ENCODE measurements around the gene HDAC9.

HDAC9 gene

DNA sequence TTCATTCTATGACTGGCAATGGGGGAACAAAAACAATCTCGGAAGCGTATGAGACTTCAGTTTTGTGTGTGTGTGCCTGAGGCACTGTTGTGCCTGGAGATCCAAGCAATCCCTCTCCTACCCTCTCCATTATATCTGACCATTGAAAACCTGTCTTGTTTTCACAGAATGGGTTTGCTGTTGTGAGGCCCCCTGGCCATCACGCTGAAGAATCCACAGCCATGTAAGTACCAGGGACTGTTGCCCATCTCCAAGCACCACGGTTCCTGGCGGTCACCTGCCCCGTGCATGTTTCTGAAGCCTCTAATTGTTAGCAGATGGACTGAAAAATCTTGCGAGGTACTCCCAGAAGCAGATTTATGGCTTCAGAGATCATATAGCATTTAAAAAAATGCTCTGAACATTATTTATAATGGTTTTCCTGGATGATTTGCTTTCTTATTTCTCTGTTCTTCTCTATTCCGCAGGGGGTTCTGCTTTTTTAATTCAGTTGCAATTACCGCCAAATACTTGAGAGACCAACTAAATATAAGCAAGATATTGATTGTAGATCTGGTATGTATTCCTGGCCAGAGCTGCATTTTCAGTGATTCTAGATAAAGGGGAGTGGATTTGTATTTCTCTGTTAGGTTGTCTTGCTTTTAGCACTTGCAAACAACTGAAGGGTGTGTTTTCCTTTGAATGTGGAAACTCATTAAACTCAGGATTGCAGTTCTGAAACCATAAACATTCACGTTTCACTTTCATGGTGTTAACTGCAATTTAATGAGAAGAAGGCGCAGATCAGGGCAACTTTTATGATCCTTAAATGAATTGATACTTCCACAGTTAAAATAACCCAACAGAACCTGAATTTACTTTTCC, 333.7 kb downstream of the HDAC9 start:
- TF ChIP-seq FOXP2 (optimal IDR thresholded peaks at IDR 0.05; ENCODE audit: borderline replicate concordance, extremely low read depth, extremely low read length, insufficient read depth) (no peak), SIN3A (IDR thresholded peaks at IDR 0.05; ENCODE audit: borderline replicate concordance, insufficient read depth, low read length) (no peak), TAF1 (IDR thresholded peaks at IDR 0.05; ENCODE audit: borderline replicate concordance, insufficient read depth, low read length) (no peak), POLR2AphosphoS5 (IDR thresholded peaks at IDR 0.05; ENCODE audit: low read depth, low read length) (no peak)
- TF ChIP-seq, protein P1, sequence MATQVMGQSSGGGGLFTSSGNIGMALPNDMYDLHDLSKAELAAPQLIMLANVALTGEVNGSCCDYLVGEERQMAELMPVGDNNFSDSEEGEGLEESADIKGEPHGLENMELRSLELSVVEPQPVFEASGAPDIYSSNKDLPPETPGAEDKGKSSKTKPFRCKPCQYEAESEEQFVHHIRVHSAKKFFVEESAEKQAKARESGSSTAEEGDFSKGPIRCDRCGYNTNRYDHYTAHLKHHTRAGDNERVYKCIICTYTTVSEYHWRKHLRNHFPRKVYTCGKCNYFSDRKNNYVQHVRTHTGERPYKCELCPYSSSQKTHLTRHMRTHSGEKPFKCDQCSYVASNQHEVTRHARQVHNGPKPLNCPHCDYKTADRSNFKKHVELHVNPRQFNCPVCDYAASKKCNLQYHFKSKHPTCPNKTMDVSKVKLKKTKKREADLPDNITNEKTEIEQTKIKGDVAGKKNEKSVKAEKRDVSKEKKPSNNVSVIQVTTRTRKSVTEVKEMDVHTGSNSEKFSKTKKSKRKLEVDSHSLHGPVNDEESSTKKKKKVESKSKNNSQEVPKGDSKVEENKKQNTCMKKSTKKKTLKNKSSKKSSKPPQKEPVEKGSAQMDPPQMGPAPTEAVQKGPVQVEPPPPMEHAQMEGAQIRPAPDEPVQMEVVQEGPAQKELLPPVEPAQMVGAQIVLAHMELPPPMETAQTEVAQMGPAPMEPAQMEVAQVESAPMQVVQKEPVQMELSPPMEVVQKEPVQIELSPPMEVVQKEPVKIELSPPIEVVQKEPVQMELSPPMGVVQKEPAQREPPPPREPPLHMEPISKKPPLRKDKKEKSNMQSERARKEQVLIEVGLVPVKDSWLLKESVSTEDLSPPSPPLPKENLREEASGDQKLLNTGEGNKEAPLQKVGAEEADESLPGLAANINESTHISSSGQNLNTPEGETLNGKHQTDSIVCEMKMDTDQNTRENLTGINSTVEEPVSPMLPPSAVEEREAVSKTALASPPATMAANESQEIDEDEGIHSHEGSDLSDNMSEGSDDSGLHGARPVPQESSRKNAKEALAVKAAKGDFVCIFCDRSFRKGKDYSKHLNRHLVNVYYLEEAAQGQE (IDR thresholded peaks at IDR 0.05; ENCODE audit: insufficient read depth in 1 of 2, low read depth in 2 of 2, low read length in 2 of 2): no peak

DNA sequence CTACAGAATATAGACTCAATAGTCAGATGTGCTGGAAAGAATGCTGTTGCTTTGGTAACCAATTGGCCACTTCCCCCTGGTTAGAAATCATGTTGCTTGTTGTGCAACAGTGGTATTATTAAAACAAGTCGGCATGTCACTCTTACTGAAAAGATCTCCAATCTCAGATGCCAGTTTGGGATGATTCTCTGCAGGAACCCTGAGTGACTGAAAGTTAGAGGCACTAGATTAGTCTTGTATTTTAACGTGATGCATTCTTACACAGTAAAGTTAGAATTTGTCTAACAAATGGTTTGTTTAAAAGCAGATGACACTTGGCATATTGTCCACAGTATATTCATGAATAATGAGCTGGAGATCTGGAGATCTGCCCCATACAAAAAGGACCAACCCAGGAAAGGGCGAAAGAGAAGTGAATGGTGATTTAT, 334.3 kb downstream of the HDAC9 start:
- no peak for TF ChIP-seq POLR2AphosphoS5 (IDR thresholded peaks at IDR 0.05; ENCODE audit: low read depth, low read length)
- no peak for TF ChIP-seq FOXP2 (optimal IDR thresholded peaks at IDR 0.05; ENCODE audit: borderline replicate concordance, extremely low read depth, extremely low read length, insufficient read depth)
- no peak for TF ChIP-seq TAF1 (IDR thresholded peaks at IDR 0.05; ENCODE audit: borderline replicate concordance, insufficient read depth, low read length)
- TF ChIP-seq, protein P1 (IDR thresholded peaks at IDR 0.05; ENCODE audit: insufficient read depth in 1 of 2, low read depth in 2 of 2, low read length in 2 of 2): no peak

DNA sequence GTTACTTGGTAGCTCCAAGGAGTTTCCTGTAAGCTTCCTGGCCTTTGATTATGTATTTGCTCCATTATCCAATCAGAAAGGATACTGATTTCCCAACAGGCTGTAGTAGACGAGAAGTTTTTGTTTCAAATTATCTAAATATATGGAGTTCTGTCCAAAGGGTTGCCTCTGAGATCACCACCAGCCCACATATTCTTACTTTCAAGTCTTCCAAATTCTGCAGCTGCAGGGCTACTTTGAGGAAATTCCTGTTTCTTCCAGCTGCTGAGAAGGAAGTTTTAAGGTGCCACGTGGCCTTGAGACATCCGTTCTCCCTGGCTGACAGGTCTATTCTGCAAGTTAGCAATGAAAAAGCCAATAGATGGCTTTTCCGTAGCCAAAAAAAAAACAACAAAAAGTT, 335.9 kb downstream of the HDAC9 start:
- no peak for TF ChIP-seq TAF1 (IDR thresholded peaks at IDR 0.05; ENCODE audit: borderline replicate concordance, insufficient read depth, low read length)

DNA sequence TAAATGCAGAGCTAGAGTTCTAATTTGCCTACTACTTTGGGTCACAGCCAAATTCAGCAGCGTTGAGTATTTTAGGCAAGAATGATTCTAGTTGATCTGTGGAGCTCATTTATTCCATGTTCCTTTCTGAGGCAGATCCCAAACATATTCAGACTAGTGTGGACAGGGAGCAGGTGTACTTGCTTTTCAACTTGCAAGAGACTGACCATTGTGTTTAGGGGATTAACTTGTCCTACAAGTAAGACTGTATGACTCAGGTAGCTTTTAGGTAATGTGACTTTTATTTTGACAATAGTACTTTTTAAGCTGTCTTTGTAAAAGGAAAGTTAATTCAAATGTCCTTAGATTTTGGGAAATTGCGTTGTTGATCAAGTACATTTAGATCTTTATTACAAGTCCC, 336.4 kb downstream of the HDAC9 start:
- no peak for TF ChIP-seq SIN3A (IDR thresholded peaks at IDR 0.05; ENCODE audit: borderline replicate concordance, insufficient read depth, low read length)
- no peak for TF ChIP-seq TAF1 (IDR thresholded peaks at IDR 0.05; ENCODE audit: borderline replicate concordance, insufficient read depth, low read length)
- TF ChIP-seq FOXP2 (optimal IDR thresholded peaks at IDR 0.05; ENCODE audit: borderline replicate concordance, extremely low read depth, extremely low read length, insufficient read depth): no peak
- TF ChIP-seq, protein P1 (IDR thresholded peaks at IDR 0.05; ENCODE audit: insufficient read depth in 1 of 2, low read depth in 2 of 2, low read length in 2 of 2): no peak
- TF ChIP-seq POLR2AphosphoS5 (IDR thresholded peaks at IDR 0.05; ENCODE audit: low read depth, low read length): no peak

DNA sequence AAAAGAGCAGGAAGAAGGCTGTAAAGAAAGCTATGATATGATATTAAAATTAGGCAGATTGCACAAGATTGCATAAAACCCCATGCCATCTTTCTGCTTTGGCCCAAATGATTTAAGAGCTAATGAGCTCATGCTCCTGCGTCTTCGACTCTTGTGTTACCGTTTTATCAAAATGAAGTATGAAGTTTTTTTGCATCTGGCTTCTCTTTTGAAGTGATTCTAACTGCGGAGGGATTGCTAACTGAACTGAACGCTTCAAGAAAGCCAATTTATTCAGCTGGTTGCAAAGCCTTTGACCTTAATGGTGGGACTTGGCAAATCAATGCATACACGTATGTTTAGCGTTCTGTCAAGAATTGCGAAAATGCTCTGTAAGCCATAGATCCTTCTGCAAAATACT, 339.0 kb downstream of the HDAC9 start:
- TF ChIP-seq SIN3A (IDR thresholded peaks at IDR 0.05; ENCODE audit: borderline replicate concordance, insufficient read depth, low read length) (no peak), FOXP2 (optimal IDR thresholded peaks at IDR 0.05; ENCODE audit: borderline replicate concordance, extremely low read depth, extremely low read length, insufficient read depth) (no peak), TAF1 (IDR thresholded peaks at IDR 0.05; ENCODE audit: borderline replicate concordance, insufficient read depth, low read length) (no peak), POLR2AphosphoS5 (IDR thresholded peaks at IDR 0.05; ENCODE audit: low read depth, low read length) (no peak)
- TF ChIP-seq, protein P1 (IDR thresholded peaks at IDR 0.05; ENCODE audit: insufficient read depth in 1 of 2, low read depth in 2 of 2, low read length in 2 of 2): no peak

Data from PFSK-1 (cell line).